Loucy (cell line): ENCODE measurements around the gene HYLS1.

Experiments
- H2AFZ ChIP-seq: fragments of 200-600 bp; sonication (generic); 2 replicates; pipeline ENCODE4 v1.6.0; 2016; ENCODE audit warnings: antibody characterized with exemption, mild to moderate bottlenecking, low read length, moderate library complexity
- H3F3A ChIP-seq: fragments of 200-600 bp; 2 replicates; pipeline ENCODE4 v1.6.0; 2016; ENCODE audit warnings: antibody characterized with exemption, low read depth, mild to moderate bottlenecking
- H3K27me3 ChIP-seq: fragments of 200-600 bp; sonication (generic); 2 replicates; pipeline ENCODE4 v1.6.1; 2014; ENCODE audit warnings: low read length, mild to moderate bottlenecking; ENCODE audit not compliant: insufficient read depth, poor library complexity, severe bottlenecking
- H3K36me3 ChIP-seq: fragments of 200-600 bp; sonication (generic); 2 replicates; pipeline ENCODE4 v1.6.1; 2016; ENCODE audit warnings: low read length; ENCODE audit not compliant: insufficient read depth
- H3K4me1 ChIP-seq: fragments of 200-600 bp; sonication (generic); 2 replicates; pipeline ENCODE4 v1.5.1; 2014; ENCODE audit warnings: low read length, mild to moderate bottlenecking; ENCODE audit not compliant: insufficient read depth, poor library complexity, severe bottlenecking
- H3K4me2 ChIP-seq: fragments of 200-600 bp; sonication (generic); 2 replicates; pipeline ENCODE4 v1.6.0; 2014; ENCODE audit warnings: antibody characterized with exemption, low read length, low read depth, mild to moderate bottlenecking; ENCODE audit not compliant: poor library complexity, severe bottlenecking
- H3K4me3 ChIP-seq: fragments of 200-600 bp; sonication (generic); 2 replicates; pipeline ENCODE4 v1.5.1; 2014; ENCODE audit warnings: low read length, mild to moderate bottlenecking, mixed read lengths; ENCODE audit not compliant: poor library complexity, severe bottlenecking
- H3K79me2 ChIP-seq: fragments of 200-600 bp; sonication (generic); 2 replicates; pipeline ENCODE4 v1.6.1; 2014; ENCODE audit warnings: low read length; ENCODE audit not compliant: insufficient read depth
- H3K9ac ChIP-seq: fragments of 200-600 bp; sonication (generic); 2 replicates; pipeline ENCODE4 v1.6.0; 2014; ENCODE audit warnings: mild to moderate bottlenecking, low read depth, low read length, moderate library complexity; ENCODE audit not compliant: poor library complexity, severe bottlenecking
- H3K9me2 ChIP-seq: fragments of 200-600 bp; sonication (generic); replicated peaks from 2 replicates; pipeline ENCODE4 v1.6.1; 2016; ENCODE audit warnings: low read depth, low read length, mixed read lengths
- H3K9me3 ChIP-seq: fragments of 200-600 bp; sonication (generic); 2 replicates; pipeline ENCODE4 v1.6.1; 2014; ENCODE audit warnings: mild to moderate bottlenecking, antibody characterized with exemption, low read length, low read depth; ENCODE audit not compliant: insufficient read depth
- H4K20me1 ChIP-seq: fragments of 200-600 bp; sonication (generic); 2 replicates; pipeline ENCODE4 v1.6.0; 2014; ENCODE audit warnings: antibody characterized with exemption, low read length, mild to moderate bottlenecking; ENCODE audit not compliant: insufficient read depth, poor library complexity, severe bottlenecking
- CTCF ChIP-seq: fragments of 200-600 bp; sonication (generic); conservative IDR thresholded peaks from 2 replicates; pipeline ENCODE4 v1.5.1; 2014; ENCODE audit warnings: mild to moderate bottlenecking, antibody characterized with exemption, low read length
- EZH2phosphoT487 ChIP-seq: fragments of 200-600 bp; IDR thresholded peaks from 2 replicates; pipeline ENCODE4 v1.6.1; 2018; ENCODE audit warnings: antibody characterized with exemption, mild to moderate bottlenecking, moderate library complexity, borderline replicate concordance

Gene HYLS1

GRCh38 chr11:125924384-125925007, 37.0 kb downstream of the HYLS1 start:
- TF ChIP-seq EZH2phosphoT487 (no peak), CTCF (no peak)
- no peaks in the 10 kb centered on the region for H3K9me3 ChIP-seq
- no peaks in the 10 kb centered on the region for H4K20me1 ChIP-seq
- H3K9ac ChIP-seq: no peak overlapping the region
- H3K4me3 ChIP-seq: no peak overlapping the region
- no peak overlapping the region for H2AFZ ChIP-seq
- H3K4me2 ChIP-seq: no peak overlapping the region
- no peaks in the 10 kb centered on the region for H3K36me3 ChIP-seq
- no peaks in the 10 kb centered on the region for H3F3A ChIP-seq
- no peaks in the 10 kb centered on the region for H3K4me1 ChIP-seq
- no peaks in the 10 kb centered on the region for H3K79me2 ChIP-seq
- H3K27me3 ChIP-seq: no peaks in the 10 kb centered on the region
- H3K9me2 ChIP-seq: no peaks in the 10 kb centered on the region

DNA sequence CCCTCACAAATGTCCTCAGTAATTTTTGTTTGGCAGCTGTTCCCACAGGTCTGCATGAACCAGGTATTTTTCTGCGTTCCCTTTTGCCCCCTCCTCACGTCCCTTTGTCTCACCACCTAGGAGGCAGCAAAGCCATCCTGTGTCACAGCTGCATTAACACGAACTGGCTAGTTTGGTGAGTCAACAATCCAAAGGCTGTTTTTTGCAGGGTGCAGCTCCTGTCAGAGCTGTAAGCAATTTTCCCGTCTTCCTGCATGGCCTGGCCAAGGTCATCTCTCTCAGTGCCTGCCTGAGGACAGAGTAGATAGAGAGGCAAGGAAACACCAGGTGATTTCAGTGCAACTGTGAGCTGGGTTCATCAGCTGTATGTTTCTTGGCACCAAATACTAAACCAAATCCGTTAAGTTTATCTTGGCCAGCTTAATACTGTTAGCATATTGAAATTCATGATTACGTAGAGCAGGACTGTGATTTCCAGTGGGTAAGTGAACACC, 37.8 kb downstream of the HYLS1 start:
- Histone ChIP-seq H3K4me2 (no peak overlapping the region), H3K4me3 (no peak overlapping the region), H3K36me3 (no peaks in the 10 kb centered on the region), H2AFZ (no peak overlapping the region), H3K9me3 (no peaks in the 10 kb centered on the region), H3K9me2 (no peaks in the 10 kb centered on the region), H3K27me3 (no peaks in the 10 kb centered on the region), H3F3A (no peaks in the 10 kb centered on the region), H4K20me1 (no peaks in the 10 kb centered on the region), H3K9ac (no peak overlapping the region), H3K79me2 (no peaks in the 10 kb centered on the region), H3K4me1 (no peaks in the 10 kb centered on the region)
- TF ChIP-seq CTCF (no peak), EZH2phosphoT487 (no peak)

- TF ChIP-seq EZH2phosphoT487 (no peak), CTCF (no peak)
- Histone ChIP-seq H3K4me2 (no peak overlapping the region), H3K9me3 (no peaks in the 10 kb centered on the region), H3K9me2 (no peaks in the 10 kb centered on the region), H3K36me3 (no peaks in the 10 kb centered on the region), H3K79me2 (no peaks in the 10 kb centered on the region), H4K20me1 (no peaks in the 10 kb centered on the region), H3K27me3 (no peaks in the 10 kb centered on the region), H2AFZ (no peak overlapping the region), H3K9ac (no peak overlapping the region), H3K4me1 (no peaks in the 10 kb centered on the region), H3F3A (no peaks in the 10 kb centered on the region), H3K4me3 (no peak overlapping the region)
These were observed 38.3 kb downstream of the HYLS1 start for GRCh38 chr11:125925804-125926203.
